Smooth muscle cell (in vitro differentiated cells): ENCODE measurements around the gene MSANTD1. TPM values are rescaled to one million over a fixed set of nuclear protein-coding genes. Genes with fewer than 3 reads are reported as not detected.

Experiments used
- DNase-seq: peaks from one replicate; lab custom pipeline; 2025; ENCODE audit not compliant: unreplicated experiment; lab: John Stamatoyannopoulos, UW
- H2AFZ ChIP-seq: fragments of 200-600 bp; sonication (generic); 2 replicates; pipeline ENCODE4 v1.6.0; 2016; ENCODE audit warnings: antibody characterized with exemption, low read depth, mild to moderate bottlenecking
- H3F3A ChIP-seq: fragments of 200-600 bp; sonication (generic); 2 replicates; pipeline ENCODE4 v1.6.0; 2017; ENCODE audit warnings: antibody characterized with exemption, low read depth
- H3K27ac ChIP-seq: fragments of 200-600 bp; sonication (generic); 2 replicates; pipeline ENCODE4 v1.5.1; 2016; ENCODE audit warnings: low read depth, mild to moderate bottlenecking
- H3K27me3 ChIP-seq: fragments of 200-600 bp; sonication (generic); 2 replicates; pipeline ENCODE4 v1.6.1; 2016; ENCODE audit warnings: low read depth, mild to moderate bottlenecking
- H3K36me3 ChIP-seq: fragments of 200-600 bp; sonication (generic); 2 replicates; pipeline ENCODE4 v1.5.1; 2016; ENCODE audit warnings: low read depth
- H3K4me1 ChIP-seq: fragments of 200-600 bp; sonication (generic); 2 replicates; pipeline ENCODE4 v1.5.1; 2016; ENCODE audit warnings: low read depth
- H3K4me2 ChIP-seq: fragments of 200-600 bp; sonication (generic); 2 replicates; pipeline ENCODE4 v1.6.0; 2016; ENCODE audit warnings: mild to moderate bottlenecking
- H3K4me3 ChIP-seq: fragments of 200-600 bp; sonication (generic); 2 replicates; pipeline ENCODE4 v1.5.1; 2016; ENCODE audit warnings: mild to moderate bottlenecking
- H3K79me2 ChIP-seq: fragments of 200-600 bp; sonication (generic); 2 replicates; pipeline ENCODE4 v1.6.0; 2016; ENCODE audit warnings: low read depth, mild to moderate bottlenecking
- H3K9ac ChIP-seq: fragments of 200-600 bp; sonication (generic); 2 replicates; pipeline ENCODE4 v1.6.0; 2016; ENCODE audit warnings: low read depth
- H3K9me3 ChIP-seq: fragments of 200-600 bp; sonication (generic); replicated peaks from 2 replicates; pipeline ENCODE4 v1.5.1; 2016; ENCODE audit warnings: low read depth
- H4K20me1 ChIP-seq: fragments of 200-600 bp; sonication (generic); 2 replicates; pipeline ENCODE4 v1.6.0; 2016; ENCODE audit warnings: low read depth
- CTCF ChIP-seq: fragments of 200-600 bp; sonication (generic); IDR thresholded peaks from 2 replicates; pipeline ENCODE4 v1.5.1; 2017; ENCODE audit warnings: borderline replicate concordance, mild to moderate bottlenecking, antibody characterized with exemption; ENCODE audit not compliant: insufficient read depth, poor library complexity, severe bottlenecking
- WGBS: methylation state at CpG from one replicate; pipeline ENCODE4 v1.1.7; 2016; ENCODE audit warnings: low lambda C conversion rate; 5-methylcytosine and 5-hydroxymethylcytosine counted together
- polyA plus RNA-seq: library from polyadenylated mRNA; unstranded; fragments of >200 nt; fragmentation: Nextera tagmentation; extraction: Ambion mirVana; gene quantifications from 2 replicates; pipeline ENCODE4 v1.2.1, GENCODE V29; 2016
- total RNA-seq: library from RNA; depleted of rRNA; stranded (reverse); fragments of >200 nt; gene quantifications from 2 replicates; pipeline ENCODE4 v1.2.3, GENCODE V29; 2014

Gene MSANTD1
- total and polyA plus RNA-seq, 2 experiments from 2014 or later = 0.30 to 1.4 TPM

DNA sequence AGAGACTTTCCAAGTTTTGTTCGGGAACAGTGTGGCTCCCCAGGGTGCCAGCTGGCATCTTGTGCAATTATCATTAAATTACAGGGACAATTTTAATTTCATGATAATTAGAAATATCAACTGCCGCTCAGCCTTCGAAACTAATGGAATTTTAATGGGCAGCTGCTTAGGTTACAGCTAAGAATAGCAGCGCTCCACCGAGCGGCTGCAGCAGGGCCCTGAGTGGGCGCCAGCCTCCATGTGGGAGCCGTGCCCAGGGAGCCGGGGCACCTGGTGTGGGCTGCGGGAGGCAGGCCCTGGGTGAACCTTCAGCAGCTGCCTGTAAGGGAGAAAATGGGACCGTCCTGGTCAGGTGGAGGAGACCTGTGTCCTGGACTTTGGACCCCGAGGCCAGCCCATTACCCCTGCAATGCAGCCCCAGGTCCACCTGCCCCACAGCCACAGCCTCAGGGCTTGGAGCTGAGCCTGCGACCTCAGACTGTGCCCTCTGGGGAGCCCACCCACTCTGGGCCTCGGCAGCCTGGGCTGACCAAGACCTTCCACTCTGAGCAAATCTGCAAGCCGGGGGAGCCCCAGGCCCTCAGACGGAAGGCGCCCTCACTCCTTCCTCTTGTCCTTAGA is 21.1 kb downstream of the MSANTD1 start:
- Histone ChIP-seq H3K9ac (no peak overlapping the region), H3K27ac (no peak overlapping the region), H3F3A (no peaks in the 10 kb centered on the region), H3K9me3 (no peaks in the 10 kb centered on the region), H3K4me3 (no peak overlapping the region), H2AFZ (no peak overlapping the region), H4K20me1 (no peaks in the 10 kb centered on the region), H3K27me3 (no peaks in the 10 kb centered on the region), H3K36me3 (no peaks in the 10 kb centered on the region), H3K4me2 (no peak overlapping the region), H3K79me2 (no peaks in the 10 kb centered on the region), H3K4me1 (no peaks in the 10 kb centered on the region)
- 96% methylated on average over 17 of the region's 17 CpGs for WGBS
- DNase-seq = no peak
- no peak for TF ChIP-seq CTCF

- Histone ChIP-seq H3K36me3 (no peaks in the 10 kb centered on the region), H3K4me3 (no peak overlapping the region), H3K27me3 (no peaks in the 10 kb centered on the region), H3F3A (no peaks in the 10 kb centered on the region), H2AFZ (no peak overlapping the region), H3K79me2 (no peaks in the 10 kb centered on the region), H4K20me1 (no peaks in the 10 kb centered on the region), H3K9ac (no peak overlapping the region), H3K4me2 (no peak overlapping the region), H3K4me1 (no peaks in the 10 kb centered on the region), H3K9me3 (no peaks in the 10 kb centered on the region), H3K27ac (no peak overlapping the region)
- no peak for DNase-seq
- TF ChIP-seq CTCF = no peak
- 90% methylated on average over 14 of the region's 14 CpGs for WGBS
These were observed 22.2 kb downstream of the MSANTD1 start for GRCh38 chr4:3271131-3271530.

DNA sequence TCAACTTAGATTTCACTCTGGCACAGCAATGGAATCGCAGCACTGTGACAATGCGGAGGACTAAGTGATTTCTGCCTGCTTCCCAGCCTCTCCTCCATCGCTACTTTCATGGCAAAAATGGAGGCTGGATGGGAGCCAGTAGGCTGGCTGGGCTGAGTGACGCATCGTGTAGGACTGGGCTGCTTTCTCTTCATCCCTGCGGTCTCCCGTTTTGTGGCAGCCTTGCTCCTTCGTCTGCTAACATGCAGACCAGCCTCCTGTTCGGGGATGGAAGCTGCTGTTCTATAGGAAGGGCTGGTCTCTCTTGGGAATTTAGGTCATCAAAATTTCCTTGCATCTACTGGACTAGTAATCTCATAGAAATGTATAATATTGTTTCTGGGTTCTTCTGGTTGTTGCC is 28.0 kb downstream of the MSANTD1 start:
- no peak for DNase-seq
- no peaks in the 10 kb centered on the region for H4K20me1 ChIP-seq
- no peak overlapping the region for H3K4me3 ChIP-seq
- no peaks in the 10 kb centered on the region for H3K4me1 ChIP-seq
- no peak overlapping the region for H2AFZ ChIP-seq
- no peaks in the 10 kb centered on the region for H3K9me3 ChIP-seq
- no peaks in the 10 kb centered on the region for H3F3A ChIP-seq
- H3K36me3 ChIP-seq = no peaks in the 10 kb centered on the region
- TF ChIP-seq CTCF = no peak
- no peak overlapping the region for H3K27ac ChIP-seq
- no peaks in the 10 kb centered on the region for H3K27me3 ChIP-seq
- no peaks in the 10 kb centered on the region for H3K79me2 ChIP-seq
- WGBS = 90% methylated on average over 9 of the region's 9 CpGs
- H3K4me2 ChIP-seq = no peak overlapping the region
- no peak overlapping the region for H3K9ac ChIP-seq

DNA sequence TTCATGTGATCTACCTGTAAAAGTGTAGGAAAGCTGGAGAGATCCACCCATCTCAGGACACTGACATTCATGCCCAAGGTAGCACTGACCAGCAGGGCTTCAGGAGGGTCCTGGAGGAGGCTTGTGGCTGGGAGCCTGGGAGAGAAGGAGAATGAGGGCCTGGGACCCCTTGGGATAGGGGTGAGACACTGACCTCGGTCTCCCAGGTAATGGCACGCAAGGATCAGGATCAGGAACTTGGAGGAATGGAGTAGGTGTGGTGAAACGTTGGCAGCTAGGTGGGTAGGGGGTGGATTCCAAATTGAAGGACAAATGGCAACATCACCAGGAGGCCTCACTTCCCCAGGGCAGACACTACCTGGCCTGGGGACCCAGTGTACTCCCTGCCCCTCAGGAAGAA is 31.5 kb downstream of the MSANTD1 start:
- Histone ChIP-seq H3K9ac (no peak overlapping the region), H2AFZ (no peak overlapping the region), H3K36me3 (no peaks in the 10 kb centered on the region), H3K9me3 (no peaks in the 10 kb centered on the region), H3K4me3 (no peak overlapping the region), H3K27ac (no peak overlapping the region), H3K27me3 (no peaks in the 10 kb centered on the region), H3K4me2 (no peak overlapping the region), H3K79me2 (no peaks in the 10 kb centered on the region), H4K20me1 (no peaks in the 10 kb centered on the region), H3K4me1 (no peaks in the 10 kb centered on the region), H3F3A (no peaks in the 10 kb centered on the region)
- DNase-seq = no peak
- TF ChIP-seq CTCF = no peak
- 85% methylated on average over 3 of the region's 3 CpGs for WGBS
